ENCODE measurements around the gene STIP1.
A peak's percentile ranks its signal among the peaks of the same experiment; 100 is the strongest.
"Not testable (repeated sequence)": the region's sequence is repeated elsewhere in the genome, so short reads cannot be mapped to it uniquely, and the experiment has no call there.

The STIP1 gene

DNA sequence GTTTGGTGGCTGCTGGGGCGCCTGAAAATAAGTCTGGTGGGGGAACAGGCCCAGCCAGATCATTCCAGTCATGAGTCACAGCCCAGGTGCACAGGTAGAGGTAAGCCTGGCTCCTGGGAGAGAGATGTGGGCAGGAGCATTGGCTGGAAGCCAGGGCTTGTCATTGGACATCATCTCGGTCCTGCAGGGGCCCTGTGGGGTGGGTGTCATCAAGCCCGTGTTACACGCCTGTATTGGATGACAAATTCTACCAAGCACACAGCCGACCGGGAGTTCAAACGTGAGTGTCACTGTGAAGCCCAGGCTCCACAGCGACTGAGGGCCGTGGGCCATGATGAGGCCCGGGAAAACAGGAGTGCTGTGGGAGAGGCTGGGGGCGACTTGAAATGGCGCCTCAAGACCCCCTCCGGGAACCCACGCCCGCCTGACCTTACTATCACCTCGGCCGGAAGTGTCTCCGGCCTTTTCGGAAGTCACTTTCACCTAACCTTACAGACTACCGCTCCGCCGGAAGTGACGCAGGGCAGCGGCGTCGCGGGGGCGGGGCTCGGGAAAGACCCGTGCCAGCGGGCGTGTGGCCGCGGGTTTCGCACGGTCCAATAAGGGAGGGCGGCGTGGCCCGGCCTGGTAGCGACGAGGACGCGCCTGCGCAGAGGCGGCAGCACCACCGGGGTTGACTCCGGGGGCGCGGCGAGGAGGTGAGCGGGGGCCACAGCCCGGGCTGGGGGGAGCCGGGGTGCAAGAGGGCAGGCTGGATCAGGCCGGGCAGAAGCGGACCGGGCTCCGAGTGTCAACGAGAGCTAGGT lies 54.7 kb downstream of the STIP1 start, which contains the start of gene FKBP2:
TSS of gene FKBP2 (plus strand) at position 661 of the 806 bp plus-strand sequence. CDS start 1,293 bp downstream, outside the sequence.
- DNase-seq, result peak; percentile 99

DNA sequence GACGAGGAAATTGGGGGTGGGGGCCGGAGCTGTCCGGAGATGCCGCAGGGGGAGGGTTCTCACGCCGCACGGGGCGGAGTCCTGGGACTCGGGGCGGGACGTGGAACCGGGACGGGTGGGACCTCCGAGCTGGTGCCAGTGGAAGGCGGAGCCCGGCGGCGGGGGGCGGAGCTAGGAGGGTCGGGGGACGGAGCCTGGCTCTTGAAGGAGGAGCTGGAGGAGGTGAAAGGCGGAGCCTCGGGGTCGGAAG lies 55.2 kb downstream of the STIP1 start:
- peak; percentile 100 for DNase-seq

- DNase-seq, result no peak
Observed at GRCh38 chr11:64241491-64242374, 55.8 kb downstream of the STIP1 start.

DNA sequence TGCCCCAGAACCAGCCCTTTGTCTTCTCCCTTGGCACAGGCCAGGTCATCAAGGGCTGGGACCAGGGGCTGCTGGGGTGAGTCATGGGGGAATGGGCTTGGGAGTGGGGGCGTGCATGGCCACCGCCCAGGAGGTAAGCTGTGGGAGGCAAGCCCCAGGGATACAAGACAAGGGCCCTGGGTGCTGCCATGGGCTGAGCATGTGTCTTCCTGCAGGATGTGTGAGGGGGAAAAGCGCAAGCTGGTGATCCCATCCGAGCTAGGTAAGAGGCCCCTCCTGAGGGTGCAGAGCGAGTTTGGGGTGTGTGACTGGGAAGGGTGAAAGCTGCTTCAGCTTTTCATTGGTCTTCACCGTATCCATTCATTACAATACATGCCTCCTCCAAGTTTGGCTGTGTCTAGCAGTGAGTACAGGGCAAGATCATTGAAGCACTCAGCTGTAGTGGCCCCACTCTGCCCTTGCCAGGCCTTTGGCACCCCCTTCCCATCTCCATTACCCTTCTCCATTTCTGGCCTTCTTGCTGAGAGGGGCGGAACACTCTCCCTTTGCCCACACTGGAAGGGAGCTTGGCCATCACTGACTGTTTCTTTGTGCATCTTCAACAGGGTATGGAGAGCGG lies 57.4 kb downstream of the STIP1 start:
- no peak for DNase-seq

DNA sequence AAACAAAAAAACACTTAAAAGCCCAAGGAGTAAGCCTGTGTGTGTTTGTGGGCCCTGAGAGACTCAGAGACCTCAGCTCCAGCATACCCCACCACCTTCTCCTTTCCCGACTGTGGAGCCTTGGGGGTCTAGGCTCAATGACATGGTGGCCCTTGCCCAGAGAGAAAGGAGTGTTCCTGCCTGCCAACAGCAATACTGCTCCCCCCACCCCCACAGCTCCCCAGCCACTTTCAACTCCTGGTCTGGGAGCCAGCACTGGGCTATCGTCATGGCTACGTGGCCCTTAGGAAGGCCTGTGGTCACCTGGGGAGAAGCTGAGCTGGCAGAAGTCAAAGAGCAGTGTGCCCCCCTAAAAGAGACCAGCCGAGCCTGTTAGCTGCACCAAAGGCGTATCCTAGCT lies 58.1 kb downstream of the STIP1 start:
- DNase-seq, result no peak

DNA sequence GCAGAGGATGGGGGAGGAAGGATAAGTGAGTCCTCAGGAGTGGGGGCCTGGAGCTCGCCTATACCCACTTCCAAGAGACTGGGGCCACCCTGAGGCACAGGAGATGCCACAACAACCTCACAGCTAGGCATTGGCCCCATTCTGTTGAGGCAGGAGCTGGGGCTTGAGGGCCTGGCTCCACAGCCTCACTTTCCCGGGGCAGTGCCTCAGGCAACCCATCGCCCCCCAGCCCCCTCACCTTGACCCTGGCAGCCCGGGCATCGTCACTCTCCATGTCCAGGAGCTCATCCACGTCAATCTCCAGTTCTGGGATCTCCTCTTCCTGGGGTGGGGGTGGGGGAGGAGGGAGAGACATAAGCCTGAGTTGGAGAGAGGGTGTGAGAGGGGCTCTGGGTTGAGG lies 59.0 kb downstream of the STIP1 start:
- DNase-seq, result no peak

- DNase-seq, result no peak
Observed at GRCh38 chr11:64245401-64245796, 59.4 kb downstream of the STIP1 start.

DNA sequence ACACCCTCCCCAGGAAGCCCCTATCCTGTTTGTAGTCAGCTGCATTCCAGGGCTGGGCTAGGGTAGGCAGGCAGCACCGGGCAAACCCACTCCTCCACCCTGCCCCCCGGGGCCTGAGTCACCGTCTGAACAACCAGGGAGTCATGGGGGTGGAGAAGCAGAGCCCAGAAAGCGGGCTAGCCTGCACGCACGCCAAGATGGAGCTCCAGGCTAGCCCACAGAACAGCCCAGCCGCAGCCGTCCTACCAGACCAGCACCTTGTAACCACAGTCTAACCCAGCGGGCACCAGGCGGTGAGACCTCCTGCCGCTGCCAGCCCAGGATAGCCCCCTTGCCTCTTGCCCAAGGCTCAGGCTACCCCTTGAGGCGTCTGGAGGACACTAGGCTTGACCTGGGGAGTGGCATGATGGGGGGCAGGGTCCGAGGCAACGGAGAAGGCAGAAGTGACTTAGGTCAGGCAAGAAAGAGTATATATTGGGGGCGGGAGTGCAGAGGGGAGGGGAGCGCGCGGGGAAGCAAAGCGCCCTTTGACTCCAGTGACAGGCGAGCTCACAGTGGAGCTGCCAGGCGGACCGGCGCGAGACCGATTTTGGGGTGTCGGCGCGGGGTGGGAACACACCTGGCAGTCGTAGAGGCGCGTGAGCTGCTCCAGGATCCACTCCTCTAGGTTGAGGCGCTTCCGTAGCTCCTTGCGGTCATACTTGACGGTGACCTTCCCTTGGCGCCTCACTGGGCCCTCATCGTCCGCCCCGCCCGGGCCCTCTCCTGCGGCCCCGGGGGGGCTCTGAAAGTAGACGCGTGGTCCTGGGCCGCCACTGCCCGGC lies 60.0 kb downstream of the STIP1 start:
- DNase-seq, result peak; percentile 82

DNA sequence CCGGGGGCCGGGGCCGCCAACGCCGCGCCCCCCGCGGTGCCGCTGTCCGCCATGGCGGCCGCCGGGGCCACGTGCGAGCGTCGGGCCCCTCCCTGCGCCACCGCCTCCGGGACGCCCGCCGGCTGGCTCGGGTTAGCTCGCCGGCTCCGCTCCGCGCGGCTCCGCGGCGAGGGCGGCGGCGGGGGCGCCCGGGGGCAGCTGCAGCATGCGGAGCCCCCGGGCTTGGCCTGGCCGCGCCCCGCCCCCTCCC lies 60.6 kb downstream of the STIP1 start:
- not testable (repeated sequence) for DNase-seq

DNA sequence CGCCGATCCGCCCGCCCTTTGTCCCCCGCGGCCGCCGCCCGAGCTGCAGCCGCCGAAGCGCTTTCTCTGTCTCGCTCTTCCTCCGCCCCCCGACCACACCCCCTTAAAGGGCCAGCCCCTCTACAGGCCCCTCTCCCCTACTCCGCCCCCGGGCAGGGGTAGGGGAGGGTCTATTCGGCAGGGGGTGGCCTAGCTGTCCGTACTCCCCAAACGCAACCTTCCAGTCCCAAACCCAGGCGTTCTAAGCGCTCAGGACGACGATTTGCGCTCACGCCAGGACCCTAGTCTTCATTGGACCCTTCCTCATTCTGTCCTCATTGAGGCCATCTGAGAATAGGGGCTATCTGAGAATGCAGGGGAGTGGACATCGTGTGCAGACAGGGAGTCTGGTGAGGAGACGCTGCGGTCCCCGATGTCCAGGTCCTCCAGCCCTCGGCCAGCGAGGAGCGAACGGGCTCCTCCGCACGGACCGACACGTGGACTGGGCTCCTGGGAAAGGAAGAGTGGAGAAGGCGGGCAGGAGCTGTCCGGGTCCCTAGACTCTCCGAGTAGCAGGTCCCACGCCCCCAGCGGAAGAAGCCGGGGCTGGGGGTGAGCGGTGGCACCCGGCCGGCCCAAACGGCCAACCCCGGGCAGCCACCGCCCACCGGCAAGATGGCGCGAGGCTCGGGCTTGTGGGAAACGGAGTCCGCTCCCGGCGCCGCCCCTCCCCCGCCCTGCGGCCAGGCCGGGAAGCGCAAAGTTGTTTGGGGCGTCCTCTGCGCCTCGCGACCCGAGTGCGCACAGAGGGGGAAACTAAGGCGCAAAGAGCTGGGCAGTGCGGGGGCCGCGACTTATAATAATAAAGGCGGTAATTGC lies 61.1 kb downstream of the STIP1 start, which contains the start of gene PPP1R14B:
TSS of gene PPP1R14B (minus strand) at position 73 of the 858 bp plus-strand sequence. CDS start 270 bp downstream, outside the sequence.
- DNase-seq, result peak; percentile 92

DNA sequence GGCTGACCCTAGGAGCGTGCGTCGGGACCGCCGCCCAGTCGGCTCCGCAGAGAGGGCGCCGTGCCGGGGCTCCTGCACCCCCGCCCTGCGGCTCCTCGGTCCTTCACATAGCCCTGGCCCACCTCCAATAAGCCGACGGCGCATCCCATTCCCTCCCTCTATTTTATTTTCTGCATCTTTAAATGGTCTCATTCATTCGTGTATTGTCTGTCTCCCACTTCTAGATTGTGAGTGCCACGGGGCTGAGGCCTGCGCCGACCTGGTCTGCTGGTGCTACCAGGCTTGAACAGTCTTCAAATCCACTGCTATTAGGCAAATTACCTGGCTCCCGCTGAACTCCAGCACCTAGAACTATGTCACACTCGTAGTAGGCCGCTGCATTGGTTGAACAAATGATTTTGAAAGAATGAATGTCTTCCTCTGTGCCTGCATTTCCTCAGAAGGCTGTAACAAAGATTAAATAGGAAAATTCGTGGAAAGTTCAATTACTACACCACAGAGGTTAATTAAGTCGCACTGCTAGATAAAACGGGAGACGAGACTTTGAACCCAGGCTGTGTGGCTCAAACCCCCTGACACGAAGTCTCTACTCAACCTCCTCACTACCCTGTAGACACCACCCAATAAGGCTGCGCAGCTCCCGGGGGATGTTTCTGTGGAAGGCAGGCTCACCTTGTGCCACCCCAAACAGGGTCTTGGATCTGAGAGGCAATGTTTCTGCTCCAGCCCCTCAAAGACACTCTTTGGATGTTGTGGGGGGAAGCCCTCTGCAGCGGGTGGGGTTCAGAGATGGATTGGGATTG lies 62.0 kb downstream of the STIP1 start:
- DNase-seq, result no peak

GRCh38 chr11:64248578-64248977 lies 62.6 kb downstream of the STIP1 start:
- DNase-seq, result no peak

GRCh38 chr11:64249038-64249437 lies 63.1 kb downstream of the STIP1 start:
- DNase-seq, result no peak

GRCh38 chr11:64249563-64250414 lies 63.8 kb downstream of the STIP1 start:
- DNase-seq, result no peak

GRCh38 chr11:64250415-64251015 lies 64.5 kb downstream of the STIP1 start:
- no peak for DNase-seq

DNA sequence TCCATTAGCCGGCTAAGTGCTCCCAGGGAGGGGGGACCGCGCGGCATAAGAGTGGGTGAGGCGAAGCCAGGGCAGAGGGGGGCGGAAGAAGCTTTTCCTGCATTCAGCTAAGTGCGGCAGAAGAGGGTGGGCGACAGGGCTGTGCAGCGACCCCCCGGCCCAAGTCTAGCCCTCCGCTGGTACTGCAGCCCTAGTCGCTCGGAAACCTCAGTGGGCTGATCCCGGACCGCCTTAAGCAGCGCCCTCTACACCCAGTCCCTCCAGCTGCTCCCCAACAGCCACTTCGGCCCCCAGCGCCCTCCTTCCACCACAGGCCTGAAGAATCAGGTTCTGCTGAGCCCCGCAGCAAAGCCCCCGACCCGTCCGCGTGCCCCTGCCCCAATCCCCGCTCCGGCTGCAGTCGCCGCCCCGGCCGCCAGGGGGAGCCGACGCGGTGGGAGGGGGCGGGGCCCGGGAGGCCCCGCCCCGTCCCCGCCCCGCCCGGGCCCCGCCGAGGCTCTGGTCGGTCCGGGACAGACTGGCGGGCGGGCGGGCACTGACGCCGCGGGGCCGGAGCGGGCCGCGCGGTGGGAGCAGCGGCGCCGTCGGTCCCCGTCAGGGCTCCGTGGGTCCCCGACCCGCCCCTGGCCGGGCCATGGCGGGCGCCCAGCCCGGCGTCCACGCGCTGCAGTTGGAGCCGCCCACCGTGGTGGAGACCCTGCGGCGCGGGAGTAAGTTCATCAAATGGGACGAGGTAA lies 65.2 kb downstream of the STIP1 start, which contains the start of gene PLCB3:
TSS of gene PLCB3 (plus strand) at position 515 of the 737 bp plus-strand sequence. CDS start at position 635, 120 bp downstream.
- DNase-seq, result peak; percentile 69

- no peak for DNase-seq
Observed at GRCh38 chr11:64251753-64252002, 65.7 kb downstream of the STIP1 start.

- DNase-seq, result no peak
Observed at GRCh38 chr11:64252003-64252872, 66.3 kb downstream of the STIP1 start.
